ENCODE measurements around the gene GDF9.

Gene GDF9, protein sequence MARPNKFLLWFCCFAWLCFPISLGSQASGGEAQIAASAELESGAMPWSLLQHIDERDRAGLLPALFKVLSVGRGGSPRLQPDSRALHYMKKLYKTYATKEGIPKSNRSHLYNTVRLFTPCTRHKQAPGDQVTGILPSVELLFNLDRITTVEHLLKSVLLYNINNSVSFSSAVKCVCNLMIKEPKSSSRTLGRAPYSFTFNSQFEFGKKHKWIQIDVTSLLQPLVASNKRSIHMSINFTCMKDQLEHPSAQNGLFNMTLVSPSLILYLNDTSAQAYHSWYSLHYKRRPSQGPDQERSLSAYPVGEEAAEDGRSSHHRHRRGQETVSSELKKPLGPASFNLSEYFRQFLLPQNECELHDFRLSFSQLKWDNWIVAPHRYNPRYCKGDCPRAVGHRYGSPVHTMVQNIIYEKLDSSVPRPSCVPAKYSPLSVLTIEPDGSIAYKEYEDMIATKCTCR

DNA sequence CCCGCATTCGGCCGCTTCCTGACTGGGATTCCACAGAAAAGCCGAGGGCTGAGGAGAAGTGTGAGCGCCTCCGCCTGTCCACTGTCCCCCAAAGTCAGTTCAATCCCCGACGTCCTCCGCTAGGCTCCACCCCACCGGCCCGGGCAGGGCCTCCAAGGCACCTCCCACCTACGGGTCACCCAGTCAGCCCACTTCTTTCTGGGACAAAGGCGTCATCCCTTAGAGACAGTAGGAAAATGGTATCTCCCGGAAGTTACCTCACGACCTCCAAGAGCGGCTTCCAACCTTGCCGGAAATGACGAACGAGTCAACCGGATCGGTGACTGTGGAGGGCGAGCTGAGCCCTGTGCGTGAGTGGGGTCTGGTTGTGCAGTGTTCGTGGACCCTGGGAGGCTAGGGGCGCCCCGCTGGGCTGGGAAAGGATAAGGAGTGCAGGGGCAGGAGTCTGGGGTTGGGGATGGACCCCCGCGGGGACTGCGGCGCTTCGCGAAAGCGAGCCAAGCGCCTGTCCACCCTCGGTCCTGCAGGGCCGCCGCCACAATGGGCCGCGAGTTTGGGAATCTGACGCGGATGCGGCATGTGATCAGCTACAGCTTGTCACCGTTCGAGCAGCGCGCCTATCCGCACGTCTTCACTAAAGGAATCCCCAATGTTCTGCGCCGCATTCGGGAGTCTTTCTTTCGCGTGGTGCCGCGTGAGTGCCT lies at the start of gene GDF9, which contains the start of gene UQCRQ:
Gene GDF9, minus strand, starts transcription at position 128 of the 704 bp plus-strand sequence. CDS start 1,936 bp downstream, outside the sequence.
Gene UQCRQ, plus strand, starts transcription at position 301 of the 704 bp plus-strand sequence. Its CDS starts 240 bp downstream, at position 541.
- peak; percentile 95 for DNase-seq (ENCODE audit: low spot score)

DNA sequence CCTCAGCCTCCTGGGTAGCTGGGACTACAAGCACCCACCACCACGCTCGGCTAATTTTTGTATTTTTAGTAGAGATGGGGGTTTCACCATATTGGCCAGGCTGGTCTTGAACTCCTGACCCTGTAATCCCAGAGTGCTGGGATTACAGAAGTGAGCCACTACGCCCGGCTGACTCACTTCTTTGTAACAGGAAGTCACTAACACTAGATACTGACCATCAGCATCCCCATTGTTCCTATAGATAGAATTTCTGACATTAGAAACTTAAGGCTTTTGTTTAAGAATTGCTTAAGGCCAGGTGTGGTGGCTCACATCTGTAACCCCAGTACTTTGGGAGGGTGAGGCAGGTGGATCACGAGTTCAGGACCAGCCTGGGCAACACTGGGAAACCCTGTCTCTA lies 49.4 kb upstream of the GDF9 start:
- no peak for DNase-seq (ENCODE audit: low spot score)

DNA sequence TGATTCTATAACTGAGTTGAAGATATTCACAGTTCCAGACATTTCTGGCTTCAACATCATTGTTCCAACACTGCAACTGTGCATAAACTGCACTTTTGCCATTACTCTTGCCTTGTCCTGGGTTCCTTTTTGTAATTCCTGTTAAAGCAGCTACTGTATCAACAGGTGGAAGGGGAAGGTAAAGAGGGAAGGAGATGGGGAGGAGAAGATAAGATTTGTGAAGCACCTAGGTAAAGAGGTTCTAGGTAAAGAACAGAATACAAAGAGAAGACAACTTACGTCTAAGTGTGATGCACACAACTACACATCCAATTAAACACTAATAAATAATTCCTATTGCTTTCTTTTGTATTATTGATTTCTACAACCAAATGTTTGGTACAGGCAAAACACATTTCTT lies 43.4 kb upstream of the GDF9 start:
- DNase-seq (ENCODE audit: low spot score), result no peak

DNA sequence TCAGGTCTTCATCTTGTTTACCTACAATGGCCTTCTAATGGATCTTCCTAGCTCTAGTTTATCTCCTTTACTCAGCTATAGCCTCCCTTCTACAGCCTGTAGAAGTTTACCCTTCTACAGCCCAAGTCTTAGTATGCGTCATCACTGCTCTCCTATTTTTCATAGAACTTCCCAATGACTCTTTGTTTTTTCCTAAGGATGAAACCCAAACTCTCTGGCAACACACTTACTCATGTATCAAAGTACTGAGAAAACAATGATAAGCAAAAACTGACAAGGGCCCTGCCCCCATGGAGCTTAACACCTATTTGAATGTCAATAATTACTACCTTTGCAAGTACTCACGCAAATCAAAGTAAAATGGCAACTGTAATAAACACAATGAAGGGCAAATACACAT lies 40.9 kb upstream of the GDF9 start:
- no peak for DNase-seq (ENCODE audit: low spot score)

DNA sequence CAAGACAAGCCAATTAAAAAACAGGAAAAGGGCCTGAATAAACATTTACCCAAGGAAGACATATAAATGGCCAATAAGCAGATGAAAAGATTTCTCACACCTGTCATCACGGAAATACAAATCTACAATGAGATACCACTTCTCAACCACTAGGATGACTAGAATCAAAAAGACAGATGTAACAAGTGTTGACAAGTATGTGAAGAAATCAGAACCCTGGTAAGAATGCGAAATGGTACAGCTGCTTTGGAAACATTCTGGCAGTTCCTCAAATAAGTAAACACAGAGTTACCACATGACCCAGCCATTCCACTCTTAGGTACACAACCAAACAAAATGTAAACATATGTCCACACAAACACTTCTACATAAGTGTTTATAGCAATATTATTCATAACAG lies 39.7 kb upstream of the GDF9 start:
- DNase-seq (ENCODE audit: low spot score), result peak; percentile 8

DNA sequence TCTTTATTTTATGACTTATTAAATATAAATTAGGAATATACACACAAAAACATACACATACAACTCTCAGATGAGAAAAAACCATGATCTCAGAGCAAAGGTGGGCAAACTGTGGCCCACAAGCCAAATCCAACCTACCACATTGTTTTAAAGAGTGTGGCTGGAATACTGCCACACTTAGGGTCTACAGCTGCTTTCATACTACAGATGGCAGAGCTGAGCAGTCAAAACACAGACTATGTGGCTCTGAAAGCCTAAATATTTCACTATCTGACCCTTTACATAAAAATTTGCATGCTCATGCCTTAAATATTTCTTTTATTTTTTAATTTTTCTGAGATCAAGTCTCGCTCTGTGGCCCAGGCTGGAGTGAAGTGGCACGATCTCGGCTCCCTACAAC lies 35.5 kb upstream of the GDF9 start:
- no peak for DNase-seq (ENCODE audit: low spot score)

DNA sequence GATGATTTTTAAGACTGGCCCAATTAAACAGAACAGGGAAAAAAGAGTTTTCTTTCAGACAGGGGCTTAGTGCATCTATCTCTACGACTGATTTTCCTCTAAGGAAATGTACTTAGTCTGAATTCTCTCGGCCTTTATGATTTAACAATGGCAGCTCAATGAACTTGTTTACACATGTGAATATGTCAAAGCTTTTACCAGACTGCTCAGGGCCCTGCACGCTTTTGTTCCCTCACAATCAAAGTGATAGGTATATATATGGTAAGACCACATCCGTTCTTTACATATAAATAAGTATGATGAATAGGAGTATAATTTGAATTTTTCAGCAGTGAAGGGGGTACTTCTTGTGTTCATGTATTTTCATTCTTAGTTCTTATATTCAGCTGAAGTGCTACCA lies 34.8 kb upstream of the GDF9 start:
- no peak for DNase-seq (ENCODE audit: low spot score)

DNA sequence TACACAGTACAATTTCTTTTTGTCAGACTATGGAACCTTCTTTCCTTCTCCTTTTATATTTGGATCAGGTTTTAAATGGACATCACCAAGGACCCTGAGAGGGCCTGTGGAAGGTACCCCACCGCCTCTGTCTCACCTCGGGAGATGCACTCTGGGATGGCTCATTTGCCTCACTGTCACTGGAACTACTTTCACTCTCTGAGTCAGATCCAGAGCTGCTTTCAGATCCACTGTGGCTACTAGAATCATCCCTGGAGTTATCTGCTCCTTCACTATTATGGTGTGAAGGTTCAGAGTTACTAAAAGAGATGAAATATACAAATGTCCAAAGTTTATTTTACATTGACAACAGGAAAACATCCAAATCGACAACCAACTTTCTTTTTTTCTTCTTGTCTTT lies 31.8 kb upstream of the GDF9 start:
- no peak for DNase-seq (ENCODE audit: low spot score)

DNA sequence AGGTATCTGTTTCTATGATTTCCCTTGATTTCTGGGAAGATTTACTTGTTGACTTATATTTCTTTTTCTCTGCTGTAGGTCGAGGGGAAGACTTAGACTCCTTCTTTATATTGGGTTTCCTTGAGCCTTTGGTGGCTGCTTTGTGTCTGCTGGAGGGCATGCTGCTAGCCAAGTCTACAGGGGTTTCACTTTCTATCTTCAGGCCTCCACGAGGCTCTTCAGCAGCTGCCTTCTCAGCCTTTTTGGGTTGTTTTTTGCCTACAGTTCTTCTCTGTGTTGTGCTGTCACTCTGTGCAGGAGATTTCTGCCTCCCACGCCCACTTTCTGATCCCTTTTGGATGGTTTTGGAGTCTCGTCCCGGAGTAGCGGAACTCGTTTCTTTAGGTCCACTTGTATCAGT lies 30.4 kb upstream of the GDF9 start:
- DNase-seq (ENCODE audit: low spot score), result no peak

DNA sequence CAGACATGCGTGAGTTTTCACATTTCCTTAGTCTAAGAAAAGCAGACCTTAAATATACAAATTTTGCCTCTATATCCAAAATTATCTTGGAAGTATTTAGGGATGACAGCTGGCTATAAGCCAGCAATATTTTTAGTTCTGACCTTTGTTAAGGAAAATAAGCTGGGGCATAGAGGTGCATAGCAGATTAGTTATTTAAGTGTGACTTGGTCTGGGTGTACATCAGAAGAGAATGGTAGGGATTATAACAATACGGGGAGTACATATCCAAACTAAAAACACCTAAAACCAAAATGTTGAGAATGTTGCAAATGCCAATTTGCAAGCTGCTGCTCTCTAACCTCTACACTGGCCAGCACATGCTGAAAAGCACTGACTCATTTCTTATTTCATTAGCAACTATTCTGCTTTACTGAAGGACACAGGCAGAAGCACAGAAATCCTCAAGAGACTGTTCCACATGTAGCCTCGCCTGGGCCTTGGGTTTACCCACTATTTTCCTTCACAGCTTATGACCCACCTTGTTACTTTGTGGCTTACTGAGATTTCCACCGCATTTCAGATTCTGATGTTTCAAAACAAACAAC lies 29.5 kb upstream of the GDF9 start:
- no peak for DNase-seq (ENCODE audit: low spot score)

DNA sequence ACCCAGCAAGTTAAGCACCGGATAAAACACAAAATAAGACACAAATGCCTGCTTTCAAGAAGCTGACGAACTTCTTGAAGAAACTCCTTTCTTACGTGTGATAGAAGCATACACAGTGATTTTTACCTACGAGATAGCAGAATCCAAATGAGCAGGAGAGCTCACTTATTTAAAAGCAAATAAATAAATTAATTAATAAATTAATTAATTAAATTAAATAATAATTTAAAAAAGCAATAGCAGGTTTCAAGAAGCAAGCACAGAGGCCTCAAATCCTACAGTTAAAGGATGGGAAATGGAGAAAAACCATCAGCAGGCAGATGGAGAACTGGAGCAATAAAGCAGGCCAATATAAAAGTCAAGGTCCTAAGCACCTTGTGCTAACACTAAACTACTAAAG lies 24.5 kb upstream of the GDF9 start:
- no peak for DNase-seq (ENCODE audit: low spot score)

DNA sequence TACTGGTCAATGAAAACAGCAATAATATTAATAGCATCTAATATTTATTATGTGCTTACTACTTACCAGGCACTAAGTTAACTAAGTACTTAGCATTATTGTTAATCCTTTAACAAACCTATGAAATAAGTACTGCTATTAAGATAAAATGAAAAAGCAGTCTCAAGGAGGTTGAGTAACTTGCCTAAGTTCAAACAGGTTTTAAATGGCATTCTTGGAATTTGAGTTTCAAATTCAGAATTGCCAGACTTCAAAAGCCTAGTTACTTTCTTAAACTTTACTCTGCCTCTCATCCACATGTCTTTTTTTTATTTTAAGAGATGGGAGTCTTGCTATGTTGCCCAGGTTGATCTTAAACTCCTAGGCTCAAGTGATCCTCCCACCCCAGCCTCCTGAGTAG lies 23.2 kb upstream of the GDF9 start:
- no peak for DNase-seq (ENCODE audit: low spot score)

DNA sequence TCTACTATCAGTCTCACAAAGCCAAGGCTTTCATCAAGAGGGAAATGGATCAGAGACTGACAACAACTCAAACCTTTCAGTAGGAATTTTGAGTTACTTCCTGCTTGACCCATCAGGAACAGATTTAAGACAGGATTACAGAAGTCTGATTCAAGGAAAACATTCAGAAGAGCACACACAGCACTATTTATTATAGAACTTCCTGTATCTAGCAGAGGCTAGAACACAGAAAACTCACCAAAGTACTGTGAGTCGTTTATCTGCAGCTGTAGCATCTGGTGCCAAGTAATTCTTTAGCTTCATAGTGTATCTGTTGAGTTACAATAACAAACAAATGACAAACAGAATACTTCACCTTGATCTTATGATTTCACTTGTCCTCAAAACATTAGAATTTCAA lies 21.0 kb upstream of the GDF9 start:
- DNase-seq (ENCODE audit: low spot score), result no peak

DNA sequence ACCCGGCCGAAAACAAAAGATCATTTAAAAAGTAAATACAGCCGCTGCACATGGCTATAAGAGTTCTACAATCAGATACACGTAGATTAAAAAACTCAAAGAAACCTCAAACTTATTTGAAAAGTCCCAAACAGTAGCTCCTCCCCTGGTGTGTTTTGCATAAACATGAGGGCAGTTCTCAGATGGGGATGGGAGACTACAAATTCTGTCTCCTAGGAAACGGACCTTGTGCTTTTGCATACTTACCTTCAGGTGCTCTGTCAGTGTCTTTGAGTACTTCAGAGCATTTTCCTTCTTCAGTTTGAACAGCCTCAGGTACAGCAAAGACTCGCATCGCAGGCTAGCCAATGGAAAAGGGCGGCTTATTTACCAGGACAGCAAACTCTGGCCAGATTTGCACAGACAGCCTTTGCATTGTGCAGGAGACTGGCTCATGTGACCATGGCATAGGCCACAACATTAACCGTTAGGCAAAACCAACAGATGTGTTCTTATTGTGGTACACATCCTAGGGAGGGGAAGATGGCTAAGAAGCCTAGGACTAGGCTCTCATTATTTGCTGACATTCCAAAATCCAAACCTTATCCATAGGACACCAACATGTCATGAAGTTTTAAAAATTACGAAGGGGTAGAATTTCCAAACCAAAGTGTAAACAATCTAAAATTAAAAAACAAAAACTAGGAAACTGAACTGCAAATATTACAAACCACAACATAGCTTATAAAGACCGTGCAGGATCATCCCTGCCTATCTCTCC lies 20.0 kb upstream of the GDF9 start:
- DNase-seq (ENCODE audit: low spot score), result no peak

DNA sequence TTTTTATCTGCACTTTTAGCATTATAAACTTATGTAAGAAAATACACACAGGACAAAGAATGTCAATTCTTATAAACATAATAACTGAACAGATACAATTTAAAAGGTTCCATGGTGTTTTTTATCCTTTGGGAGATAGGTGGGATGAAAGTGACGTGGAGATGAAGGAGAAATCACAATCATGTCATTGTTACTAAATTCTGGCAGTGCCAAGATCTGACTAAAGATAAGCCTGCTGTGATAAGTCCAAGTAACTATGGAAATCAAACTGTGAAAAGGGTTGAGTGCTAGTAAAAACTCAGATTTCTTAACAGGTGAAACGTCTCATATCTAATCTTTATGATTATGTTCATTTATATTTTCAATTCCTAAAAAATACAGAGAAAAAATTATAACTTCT lies 18.3 kb upstream of the GDF9 start:
- DNase-seq (ENCODE audit: low spot score), result no peak

DNA sequence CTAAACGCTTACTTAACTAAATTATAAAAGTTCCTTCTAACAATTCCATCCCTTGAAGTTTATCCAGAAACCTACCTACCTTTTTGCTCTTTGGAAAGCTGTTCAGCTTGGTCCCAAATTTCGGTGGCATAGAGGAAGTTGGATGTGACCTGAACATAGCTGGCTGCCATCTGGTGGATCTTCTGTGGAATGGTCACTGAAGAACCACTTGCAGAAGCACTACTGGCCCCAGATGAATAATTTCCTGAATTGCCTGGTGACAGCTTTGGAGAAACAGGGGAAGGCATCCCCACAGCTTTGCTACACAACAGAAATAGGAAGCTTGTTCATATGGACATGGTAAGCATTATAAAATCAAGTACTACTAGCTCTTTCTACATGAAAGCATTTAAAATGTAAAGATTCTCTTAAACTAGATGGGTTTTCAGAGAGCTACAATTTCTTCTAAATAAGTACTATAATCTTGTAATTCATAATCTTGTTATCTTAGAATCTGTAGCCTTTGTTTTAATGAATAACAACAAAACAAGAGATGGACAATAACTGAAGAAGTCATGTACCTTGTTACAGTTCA lies 17.1 kb upstream of the GDF9 start:
- peak; percentile 51 for DNase-seq (ENCODE audit: low spot score)

DNA sequence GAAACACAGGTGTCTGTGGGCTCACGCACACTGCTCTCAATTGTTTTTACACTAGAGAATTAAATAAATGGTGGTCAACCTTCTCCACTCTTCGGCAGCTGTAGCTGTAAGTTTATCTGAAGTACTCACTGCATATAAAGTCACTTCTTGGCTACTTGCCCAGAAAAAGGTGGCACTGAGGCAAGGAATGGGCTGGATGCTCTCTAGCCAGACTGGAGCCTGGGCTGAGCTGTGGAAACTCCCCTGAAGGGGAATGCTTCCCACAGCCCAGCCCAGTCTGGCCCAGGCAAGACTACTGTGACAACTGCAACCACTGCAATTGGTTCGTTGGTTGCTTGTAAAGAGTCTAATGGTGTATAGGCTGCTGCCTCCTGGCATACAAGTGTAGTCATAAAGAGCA lies 11.7 kb upstream of the GDF9 start:
- DNase-seq (ENCODE audit: low spot score), result peak; percentile 39

DNA sequence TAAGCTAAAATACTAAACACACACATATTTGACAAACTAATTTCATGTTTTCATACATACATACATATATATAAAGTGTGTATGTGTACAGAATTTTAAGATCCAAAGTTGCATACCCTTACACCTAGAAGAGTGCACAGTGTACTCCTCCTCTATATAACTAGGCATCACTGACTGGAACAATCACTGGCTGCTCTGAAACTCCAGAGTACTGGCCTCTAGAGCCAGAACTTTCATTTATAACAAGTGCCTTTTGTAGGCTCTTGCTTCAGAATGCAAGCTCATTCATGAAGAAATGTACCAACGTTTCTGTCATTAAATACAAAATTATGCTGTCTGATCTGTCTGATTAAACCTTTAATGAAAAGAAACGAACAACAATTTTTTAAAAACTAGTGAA lies 11.2 kb upstream of the GDF9 start:
- no peak for DNase-seq (ENCODE audit: low spot score)

DNA sequence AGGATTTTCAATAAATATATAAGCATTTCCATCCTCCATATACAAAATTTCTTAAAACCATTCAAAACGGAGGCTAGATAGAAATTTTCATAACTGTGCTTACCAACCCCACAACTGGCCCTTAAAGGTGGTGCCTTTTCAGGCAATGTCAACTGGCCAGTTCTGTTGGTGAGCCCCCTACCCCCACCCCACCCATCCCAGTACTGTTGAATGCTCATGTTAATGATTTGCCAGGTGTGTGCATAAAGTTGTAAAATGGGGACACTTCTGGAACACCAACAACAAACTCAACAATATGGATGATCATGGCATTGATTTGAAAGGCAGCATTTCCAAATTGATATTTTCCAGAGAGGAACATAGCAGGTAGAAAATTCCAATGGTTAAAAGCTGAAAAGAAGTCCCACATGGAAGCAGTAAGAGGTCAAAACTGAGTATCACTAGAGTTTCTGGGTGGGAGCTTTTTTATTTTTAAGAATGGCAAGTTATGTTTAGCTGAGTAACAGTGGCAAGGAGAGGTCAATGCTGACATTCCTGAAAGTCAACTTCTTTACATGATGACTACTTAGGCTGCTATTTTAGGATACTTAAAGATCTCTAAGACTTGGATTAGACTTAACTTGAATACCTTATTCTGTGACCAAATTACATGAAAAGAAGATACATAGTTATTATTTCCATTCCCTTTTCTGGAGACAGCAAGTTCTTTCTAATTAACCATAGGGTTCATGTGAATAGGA lies 9.9 kb upstream of the GDF9 start:
- peak; percentile 22 for DNase-seq (ENCODE audit: low spot score)

DNA sequence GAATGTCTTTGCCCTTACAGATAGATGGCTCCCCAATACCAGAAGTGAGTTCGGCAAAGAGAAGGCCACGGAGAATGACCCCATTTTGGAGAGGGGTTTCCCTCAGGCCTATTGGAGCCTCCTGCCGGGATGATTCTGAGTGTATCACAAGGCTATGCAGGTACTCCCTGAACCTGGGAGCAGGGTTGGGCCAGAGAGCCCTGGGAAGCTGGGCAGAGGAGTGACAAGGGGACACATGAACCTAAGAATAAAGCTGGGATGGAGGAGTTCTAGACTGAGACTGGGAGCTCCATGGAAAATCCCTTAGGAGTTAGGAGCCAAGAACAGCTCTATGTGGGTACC lies 7.6 kb upstream of the GDF9 start:
- no peak for DNase-seq (ENCODE audit: low spot score)

Data from AG08396 (cell line).